Colonic mucosa (tissue), 4 donors: Measurements from ENCODE around the gene ZNF276. TPM values are rescaled to one million over a fixed set of nuclear protein-coding genes. Genes with fewer than 3 reads are reported as not detected.
"Not testable (repeated sequence)": the region's sequence is repeated elsewhere in the genome, so short reads cannot be mapped to it uniquely, and the experiment has no call there.

ENCODE experiments used
- DNase-seq: peaks from one replicate; pipeline ENCODE4 v3.0.0-alpha.2; 2020
- H3K27ac ChIP-seq: fragments of 200-600 bp; one replicate; pipeline ENCODE4 v1.8.0; 2021
- H3K27me3 ChIP-seq: fragments of 200-600 bp; one replicate; pipeline ENCODE4 v1.8.0; 2021
- H3K36me3 ChIP-seq: fragments of 200-600 bp; one replicate; pipeline ENCODE4 v1.8.0; 2021
- H3K4me1 ChIP-seq: fragments of 200-600 bp; one replicate; pipeline ENCODE4 v1.8.0; 2021; ENCODE audit warnings: mild to moderate bottlenecking
- H3K4me3 ChIP-seq: fragments of 200-600 bp; one replicate; pipeline ENCODE4 v1.8.0; 2021
- H3K9ac ChIP-seq, 2 donors: one replicate each; pipeline ENCODE4 v1.7.0; 2013; ENCODE audit warnings: control low read depth in 2 of 2, low read depth in 2 of 2, low read length in 2 of 2
- H3K9me3 ChIP-seq: fragments of 200-600 bp; one replicate; pipeline ENCODE4 v1.8.0; 2021
- intact Hi-C: fragments of 100-400 bp; cut with DNase I; formaldehyde crosslinking; loops from one replicate; pipeline ENCODE4 v1.14.1; 2022
- total RNA-seq, 2 donors: library from RNA; stranded (reverse); fragmentation: NEBNext Ultra II Directional in 1 of 2; extraction: Animal tissue kit (Norgen Biotek cat#: 25700) in 1 of 2; gene quantifications; one replicate each; pipeline ENCODE4 v1.2.1, GENCODE V29; 2021
- TF ChIP-seq, protein P1 (sequence below): fragments of 200-600 bp; IDR thresholded peaks from one replicate; pipeline ENCODE4 v1.8.0; 2022; ENCODE audit warnings: antibody characterized with exemption, mild to moderate bottlenecking
- donor health status: healthy.
- donor health status: DM: no; HTN: no; CAD: no.
- donor health status: DM: no; HTN: no; CAD: no.

ZNF276 gene
- total RNA-seq, 2 donors from 2014 or later, result 19.2 to 30.6 TPM

DNA sequence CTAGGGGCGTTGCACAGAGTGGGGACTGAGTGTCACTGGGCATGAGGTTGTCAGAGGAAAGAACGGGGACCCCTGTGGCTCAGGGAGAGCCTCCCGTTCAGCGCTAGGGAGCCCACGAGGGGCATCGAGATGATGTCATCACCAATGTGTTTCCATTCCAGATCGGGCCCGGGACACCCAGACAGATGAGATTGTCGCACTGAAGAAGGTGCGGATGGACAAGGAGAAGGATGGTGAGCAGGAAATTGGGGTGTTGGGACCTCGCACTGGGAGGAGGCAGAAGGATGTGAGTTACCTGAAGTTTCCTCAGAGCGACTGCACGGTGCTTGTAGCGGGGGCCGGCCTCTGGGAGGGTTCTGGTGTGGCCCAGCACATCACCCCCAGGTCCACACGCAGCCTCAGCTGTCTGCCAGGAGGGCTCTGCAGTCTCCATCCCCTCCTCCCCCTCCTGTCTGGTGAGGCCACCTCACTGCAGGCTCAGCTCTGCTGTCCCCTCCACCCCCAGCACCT lies 30.9 kb upstream of the ZNF276 start:
- TF ChIP-seq, protein P1, sequence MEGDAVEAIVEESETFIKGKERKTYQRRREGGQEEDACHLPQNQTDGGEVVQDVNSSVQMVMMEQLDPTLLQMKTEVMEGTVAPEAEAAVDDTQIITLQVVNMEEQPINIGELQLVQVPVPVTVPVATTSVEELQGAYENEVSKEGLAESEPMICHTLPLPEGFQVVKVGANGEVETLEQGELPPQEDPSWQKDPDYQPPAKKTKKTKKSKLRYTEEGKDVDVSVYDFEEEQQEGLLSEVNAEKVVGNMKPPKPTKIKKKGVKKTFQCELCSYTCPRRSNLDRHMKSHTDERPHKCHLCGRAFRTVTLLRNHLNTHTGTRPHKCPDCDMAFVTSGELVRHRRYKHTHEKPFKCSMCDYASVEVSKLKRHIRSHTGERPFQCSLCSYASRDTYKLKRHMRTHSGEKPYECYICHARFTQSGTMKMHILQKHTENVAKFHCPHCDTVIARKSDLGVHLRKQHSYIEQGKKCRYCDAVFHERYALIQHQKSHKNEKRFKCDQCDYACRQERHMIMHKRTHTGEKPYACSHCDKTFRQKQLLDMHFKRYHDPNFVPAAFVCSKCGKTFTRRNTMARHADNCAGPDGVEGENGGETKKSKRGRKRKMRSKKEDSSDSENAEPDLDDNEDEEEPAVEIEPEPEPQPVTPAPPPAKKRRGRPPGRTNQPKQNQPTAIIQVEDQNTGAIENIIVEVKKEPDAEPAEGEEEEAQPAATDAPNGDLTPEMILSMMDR, result no peak
- Histone ChIP-seq H3K27ac (no peak overlapping the region), H3K36me3 (peaks cover 17% of the 10 kb centered on the region), H3K4me1 (peaks cover 11% of the 10 kb centered on the region), H3K9me3 (no peaks in the 10 kb centered on the region), H3K27me3 (no peaks in the 10 kb centered on the region), H3K9ac (no peak overlapping the region), H3K4me3 (no peak overlapping the region)
- no peak for DNase-seq
- intact Hi-C loops, result no loop called here

DNA sequence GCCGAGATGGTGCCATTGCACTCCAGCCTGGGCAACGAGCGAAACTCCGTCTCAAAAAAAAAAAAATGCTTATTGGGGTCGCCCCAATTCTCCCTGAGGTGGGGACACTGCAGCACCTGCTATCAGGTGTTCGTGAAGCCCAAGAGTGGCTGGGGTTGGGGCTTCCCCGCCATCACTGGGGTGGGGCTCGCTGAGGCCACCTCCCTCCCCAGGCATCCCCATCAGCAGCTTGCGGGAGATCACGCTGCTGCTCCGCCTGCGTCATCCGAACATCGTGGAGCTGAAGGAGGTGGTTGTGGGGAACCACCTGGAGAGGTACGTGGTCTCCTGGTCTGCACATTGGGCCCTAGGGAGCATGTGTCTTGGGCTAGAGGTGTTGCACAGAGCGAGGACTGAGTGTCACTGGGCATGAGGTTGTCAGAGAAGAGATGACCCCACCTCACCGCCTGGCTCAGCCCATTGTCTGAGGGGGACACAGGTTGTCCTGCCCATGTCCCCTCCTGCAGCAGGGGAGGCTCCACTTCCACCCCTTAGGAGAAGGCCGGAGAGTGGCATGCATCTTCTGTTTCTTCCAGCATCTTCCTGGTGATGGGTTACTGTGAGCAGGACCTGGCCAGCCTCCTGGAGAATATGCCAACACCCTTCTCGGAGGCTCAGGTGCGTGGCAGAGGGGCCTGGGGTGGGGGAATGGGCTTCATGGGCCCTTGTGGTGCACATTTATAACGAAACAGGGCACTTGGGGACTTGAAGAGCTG lies 29.9 kb upstream of the ZNF276 start:
- Histone ChIP-seq H3K9me3 (no peaks in the 10 kb centered on the region), H3K27me3 (no peaks in the 10 kb centered on the region), H3K36me3 (peaks cover 17% of the 10 kb centered on the region), H3K4me3 (no peak overlapping the region), H3K27ac (no peak overlapping the region), H3K9ac (no peak overlapping the region), H3K4me1 (peaks cover 11% of the 10 kb centered on the region)
- TF ChIP-seq, protein P1, result no peak
- no peak for DNase-seq
- intact Hi-C loops, result no loop called here

DNA sequence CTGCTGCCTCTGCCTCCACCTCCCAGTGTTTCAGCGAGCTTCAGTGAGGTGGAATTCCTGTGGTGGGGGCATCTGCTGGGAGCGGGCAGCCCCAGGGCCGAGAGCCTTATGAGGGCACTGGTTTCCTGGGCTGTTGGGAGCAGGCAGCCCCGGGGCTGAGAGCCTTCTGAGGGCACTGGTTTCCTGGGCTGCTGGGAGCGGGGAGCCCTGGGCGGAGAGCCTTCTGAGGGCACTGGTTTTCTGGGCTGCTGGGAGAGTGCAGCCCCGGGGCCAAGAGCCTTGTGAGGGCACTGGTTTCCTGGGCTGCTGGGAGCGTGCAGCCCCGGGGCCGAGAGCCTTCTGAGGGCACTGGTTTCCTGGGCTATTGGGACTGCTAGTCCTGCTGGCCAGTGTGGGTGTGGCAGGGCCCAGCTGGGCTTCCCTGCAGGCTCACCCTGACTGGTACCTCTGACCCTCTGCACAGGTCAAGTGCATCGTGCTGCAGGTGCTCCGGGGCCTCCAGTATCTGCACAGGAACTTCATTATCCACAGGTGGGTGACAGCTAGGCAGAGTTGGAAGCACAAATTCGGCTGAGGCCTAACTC lies 29.3 kb upstream of the ZNF276 start:
- H3K4me1 ChIP-seq, result peaks cover 11% of the 10 kb centered on the region
- H3K4me3 ChIP-seq, result no peak overlapping the region
- no peaks in the 10 kb centered on the region for H3K9me3 ChIP-seq
- H3K9ac ChIP-seq, result no peak overlapping the region
- no peak for DNase-seq
- intact Hi-C loops, result no loop called here
- H3K27ac ChIP-seq, result no peak overlapping the region
- H3K27me3 ChIP-seq, result no peaks in the 10 kb centered on the region
- TF ChIP-seq, protein P1, result no peak
- peaks cover 17% of the 10 kb centered on the region for H3K36me3 ChIP-seq

DNA sequence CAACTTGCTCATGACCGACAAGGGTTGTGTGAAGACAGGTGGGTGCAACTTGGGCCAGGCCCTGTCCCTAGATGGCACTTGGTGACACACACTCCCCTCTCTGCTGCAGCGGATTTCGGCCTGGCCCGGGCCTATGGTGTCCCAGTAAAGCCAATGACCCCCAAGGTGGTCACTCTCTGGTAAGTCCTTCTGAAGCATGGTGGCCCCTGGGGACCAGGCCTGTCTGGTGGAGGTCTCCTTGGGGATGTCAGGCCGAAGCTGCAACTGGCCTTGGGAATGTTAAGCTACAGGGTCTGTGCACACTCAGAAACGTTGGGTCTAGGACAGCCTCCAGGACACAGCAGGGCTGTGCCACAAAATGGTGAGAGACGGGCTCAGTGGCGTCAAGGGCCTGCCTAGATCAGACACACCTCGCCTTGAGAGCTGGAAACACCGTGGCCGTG lies 28.0 kb upstream of the ZNF276 start:
- intact Hi-C loops, result no loop called here
- Histone ChIP-seq H3K27me3 (no peaks in the 10 kb centered on the region), H3K4me1 (no peaks in the 10 kb centered on the region), H3K36me3 (peaks cover 17% of the 10 kb centered on the region), H3K9me3 (no peaks in the 10 kb centered on the region), H3K4me3 (no peak overlapping the region), H3K27ac (no peak overlapping the region), H3K9ac (no peak overlapping the region)
- TF ChIP-seq, protein P1, result no peak
- no peak for DNase-seq

DNA sequence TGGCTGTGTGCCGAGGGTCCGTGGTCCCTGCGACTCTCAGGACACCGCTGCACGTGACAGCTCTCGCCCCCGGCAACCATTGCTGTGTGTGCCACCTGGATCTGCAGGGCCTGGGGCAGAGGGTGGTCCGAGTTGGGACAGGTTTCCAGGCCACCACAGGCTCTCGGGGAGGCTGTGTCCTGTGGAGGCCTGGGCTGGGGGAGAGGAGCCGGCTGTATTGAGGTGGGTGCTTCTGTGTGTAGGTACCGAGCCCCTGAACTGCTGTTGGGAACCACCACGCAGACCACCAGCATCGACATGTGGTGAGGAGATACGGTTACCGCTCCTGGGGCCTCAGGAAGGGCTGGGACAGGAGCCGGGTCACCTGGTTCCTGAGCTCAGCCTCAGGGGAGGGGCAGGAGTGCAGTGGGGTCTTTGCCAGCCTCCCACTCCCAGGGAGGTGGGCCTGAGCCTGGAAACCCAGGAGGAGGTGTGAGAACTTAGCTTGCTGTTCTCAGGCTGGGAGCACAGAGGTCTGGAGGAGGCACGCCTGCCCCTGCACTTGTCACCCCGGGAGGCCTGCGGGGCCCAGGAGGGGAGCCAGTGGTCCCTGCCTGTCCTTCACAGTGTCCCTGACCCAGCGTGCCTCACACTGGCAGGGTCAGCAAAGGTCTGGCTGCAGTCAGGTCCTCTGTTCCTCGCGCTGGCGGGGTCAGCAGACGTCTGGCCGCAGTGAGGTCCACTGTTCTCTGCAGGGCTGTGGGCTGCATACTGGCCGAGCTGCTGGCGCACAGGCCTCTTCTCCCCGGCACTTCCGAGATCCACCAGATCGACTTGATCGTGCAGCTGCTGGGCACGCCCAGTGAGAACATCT lies 27.2 kb upstream of the ZNF276 start:
- intact Hi-C loops, result no loop called here
- no peaks in the 10 kb centered on the region for H3K27me3 ChIP-seq
- no peaks in the 10 kb centered on the region for H3K9me3 ChIP-seq
- H3K4me3 ChIP-seq, result no peak overlapping the region
- H3K9ac ChIP-seq, result no peak overlapping the region
- TF ChIP-seq, protein P1, result no peak
- no peak for DNase-seq
- peaks cover 17% of the 10 kb centered on the region for H3K36me3 ChIP-seq
- no peaks in the 10 kb centered on the region for H3K4me1 ChIP-seq
- H3K27ac ChIP-seq, result no peak overlapping the region

DNA sequence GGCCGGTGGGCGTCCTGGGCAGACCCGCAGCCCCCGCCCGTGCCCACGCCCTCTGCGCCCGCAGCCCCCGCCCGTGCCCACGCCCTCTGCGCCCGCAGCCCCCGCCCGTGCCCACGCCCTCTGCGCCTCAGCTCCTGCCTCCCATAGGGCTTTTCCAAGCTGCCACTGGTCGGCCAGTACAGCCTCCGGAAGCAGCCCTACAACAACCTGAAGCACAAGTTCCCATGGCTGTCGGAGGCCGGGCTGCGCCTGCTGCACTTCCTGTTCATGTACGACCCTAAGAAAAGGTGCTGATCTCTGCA lies 26.6 kb upstream of the ZNF276 start:
- H3K27me3 ChIP-seq, H3K9me3 ChIP-seq, intact Hi-C loops, H3K9ac ChIP-seq, H3K27ac ChIP-seq, H3K4me3 ChIP-seq, DNase-seq, H3K4me1 ChIP-seq: not testable (repeated sequence)
- peaks cover 17% of the 10 kb centered on the region for H3K36me3 ChIP-seq
